HepG2 (cell line): ENCODE results near the gene TMEM217. TPM values are rescaled to one million over a fixed set of nuclear protein-coding genes. Genes with fewer than 3 reads are reported as not detected.

Experiments used
- AKNA ChIP-seq: sonication (generic); formaldehyde crosslinking; IDR thresholded peaks from 2 replicates; pipeline ENCODE4 v1.4.0; 2020; ENCODE audit warnings: missing genetic modification reagents, borderline replicate concordance
- NFATC3 ChIP-seq: sonication (generic); formaldehyde crosslinking; IDR thresholded peaks from 2 replicates; pipeline ENCODE4 v1.5.1; 2020; ENCODE audit warnings: mild to moderate bottlenecking, missing genetic modification reagents
- SMAD9 ChIP-seq: sonication (generic); formaldehyde crosslinking; IDR thresholded peaks from 2 replicates; pipeline ENCODE4 v1.5.1; 2020; ENCODE audit warnings: mild to moderate bottlenecking, missing genetic modification reagents
- SPEN ChIP-seq: sonication (generic); formaldehyde crosslinking; IDR thresholded peaks from 2 replicates; pipeline ENCODE4 v1.5.1; 2020; ENCODE audit warnings: low read depth, mild to moderate bottlenecking, missing genetic modification reagents
- SRY ChIP-seq: sonication (generic); formaldehyde crosslinking; IDR thresholded peaks from 2 replicates; pipeline ENCODE4 v1.8.0; 2022; ENCODE audit warnings: mild to moderate bottlenecking, missing genetic modification reagents
- STAT5B ChIP-seq: sonication (generic); formaldehyde crosslinking; IDR thresholded peaks from 2 replicates; pipeline ENCODE4 v1.4.0; 2020; ENCODE audit warnings: missing genetic modification reagents
- TCF7 ChIP-seq: sonication (generic); IDR thresholded peaks from 2 replicates; pipeline ENCODE4 v1.6.1; 2016; ENCODE audit warnings: antibody characterized with exemption, low read depth
- TRIM24 ChIP-seq: sonication (generic); formaldehyde crosslinking; IDR thresholded peaks from 2 replicates; pipeline ENCODE4 v1.8.0; 2022; ENCODE audit warnings: mild to moderate bottlenecking, missing genetic modification reagents
- ZNF264 ChIP-seq: sonication (generic); formaldehyde crosslinking; IDR thresholded peaks from 2 replicates; pipeline ENCODE4 v1.4.0; 2020; ENCODE audit warnings: missing genetic modification reagents
- ZNF503 ChIP-seq: sonication (generic); formaldehyde crosslinking; IDR thresholded peaks from 2 replicates; pipeline ENCODE4 v1.4.0; 2020; ENCODE audit warnings: missing genetic modification reagents
- ZNF530 ChIP-seq: sonication (generic); formaldehyde crosslinking; IDR thresholded peaks from 2 replicates; pipeline ENCODE4 v1.5.0; 2020; ENCODE audit warnings: low read depth, mild to moderate bottlenecking, missing genetic modification reagents
- ZNF607 ChIP-seq: sonication (generic); formaldehyde crosslinking; IDR thresholded peaks from 2 replicates; pipeline ENCODE4 v1.5.1; 2020; ENCODE audit warnings: missing genetic modification reagents, mild to moderate bottlenecking, borderline replicate concordance
- ZNF766 ChIP-seq: sonication (generic); formaldehyde crosslinking; IDR thresholded peaks from 2 replicates; pipeline ENCODE4 v1.5.0; 2020; ENCODE audit warnings: missing genetic modification reagents, borderline replicate concordance
- ZNF768 ChIP-seq: sonication (generic); formaldehyde crosslinking; IDR thresholded peaks from 2 replicates; pipeline ENCODE4 v1.4.0; 2020; ENCODE audit warnings: missing genetic modification reagents
- polyA plus RNA-seq, 8 experiments: library from polyadenylated mRNA; depleted of rRNA in 3 of 8; stranded (reverse) in 7 of 8; unstranded in 1 of 8; fragments of >200 nt; fragmentation: Illumina TruSeq in 4 of 8; extraction: Trizol in 4 of 8; gene quantifications; 2 replicates each; pipeline versions ENCODE4 v1.2.1 to v1.2.3, GENCODE V29; 2011 to 2016; ENCODE audit warnings: low read depth in 4 of 8, missing spikeins in 1 of 8, mixed read lengths in 1 of 8; ENCODE audit not compliant: insufficient read depth in 1 of 8
- total RNA-seq, 5 experiments: library from RNA; depleted of rRNA; stranded (reverse); fragments of >200 nt; fragmentation: Illumina TruSeq; extraction: Trizol; gene quantifications; 2 replicates each; pipeline ENCODE4 v1.2.3, GENCODE V29; 2016; ENCODE audit warnings: low read depth in 1 of 5
- TF ChIP-seq, protein P1 (sequence below): sonication (generic); formaldehyde crosslinking; IDR thresholded peaks from 2 replicates; pipeline ENCODE4 v1.8.0; 2022; ENCODE audit warnings: missing genetic modification reagents, mild to moderate bottlenecking, moderate library complexity, borderline replicate concordance
- TF ChIP-seq, protein P2 (sequence below): sonication (generic); formaldehyde crosslinking; IDR thresholded peaks from 2 replicates; pipeline ENCODE4 v1.5.0; 2020; ENCODE audit warnings: mild to moderate bottlenecking, missing genetic modification reagents

The TMEM217 gene
- total and polyA plus RNA-seq, 2 of the 13 experiments (the other 11 are each of a cell fraction or from before 2014, with no cell fraction given), result 2.3 to 3.4 TPM

GRCh38 chr6:37170273-37171200, 87.4 kb downstream of the TMEM217 start (continued):
- TF ChIP-seq ZNF503 (no peak), NFATC3 (CRISPR knock-in tag) (no peak; the same call in 1 of the 2 replicates), SRY (CRISPR knock-in tag) (0 out of 2 replicates have a peak, but pooled peaks have one; percentile 22), ZNF264 (CRISPR knock-in tag) (no peak), AKNA (CRISPR knock-in tag) (no peak), SPEN (CRISPR knock-in tag) (no peak; the same call in 1 of the 2 replicates), SMAD9 (CRISPR knock-in tag) (0 out of 2 replicates have a peak, but pooled peaks have one; percentile 67), ZNF768 (CRISPR knock-in tag) (peak; percentile 49; the same call in 1 of the 2 replicates), TRIM24 (no peak), STAT5B (CRISPR knock-in tag) (no peak), TCF7 (no peak), ZNF766 (CRISPR knock-in tag) (peak; percentile 88; the same call in 1 of the 2 replicates), ZNF607 (CRISPR knock-in tag) (peak; percentile 53; the same call in 1 of the 2 replicates), ZNF530 (CRISPR knock-in tag) (no peak)
- TF ChIP-seq, protein P1, sequence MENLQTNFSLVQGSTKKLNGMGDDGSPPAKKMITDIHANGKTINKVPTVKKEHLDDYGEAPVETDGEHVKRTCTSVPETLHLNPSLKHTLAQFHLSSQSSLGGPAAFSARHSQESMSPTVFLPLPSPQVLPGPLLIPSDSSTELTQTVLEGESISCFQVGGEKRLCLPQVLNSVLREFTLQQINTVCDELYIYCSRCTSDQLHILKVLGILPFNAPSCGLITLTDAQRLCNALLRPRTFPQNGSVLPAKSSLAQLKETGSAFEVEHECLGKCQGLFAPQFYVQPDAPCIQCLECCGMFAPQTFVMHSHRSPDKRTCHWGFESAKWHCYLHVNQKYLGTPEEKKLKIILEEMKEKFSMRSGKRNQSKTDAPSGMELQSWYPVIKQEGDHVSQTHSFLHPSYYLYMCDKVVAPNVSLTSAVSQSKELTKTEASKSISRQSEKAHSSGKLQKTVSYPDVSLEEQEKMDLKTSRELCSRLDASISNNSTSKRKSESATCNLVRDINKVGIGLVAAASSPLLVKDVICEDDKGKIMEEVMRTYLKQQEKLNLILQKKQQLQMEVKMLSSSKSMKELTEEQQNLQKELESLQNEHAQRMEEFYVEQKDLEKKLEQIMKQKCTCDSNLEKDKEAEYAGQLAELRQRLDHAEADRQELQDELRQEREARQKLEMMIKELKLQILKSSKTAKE (CRISPR knock-in tag), result no peak; the same call in 1 of the 2 replicates
- TF ChIP-seq, protein P2, sequence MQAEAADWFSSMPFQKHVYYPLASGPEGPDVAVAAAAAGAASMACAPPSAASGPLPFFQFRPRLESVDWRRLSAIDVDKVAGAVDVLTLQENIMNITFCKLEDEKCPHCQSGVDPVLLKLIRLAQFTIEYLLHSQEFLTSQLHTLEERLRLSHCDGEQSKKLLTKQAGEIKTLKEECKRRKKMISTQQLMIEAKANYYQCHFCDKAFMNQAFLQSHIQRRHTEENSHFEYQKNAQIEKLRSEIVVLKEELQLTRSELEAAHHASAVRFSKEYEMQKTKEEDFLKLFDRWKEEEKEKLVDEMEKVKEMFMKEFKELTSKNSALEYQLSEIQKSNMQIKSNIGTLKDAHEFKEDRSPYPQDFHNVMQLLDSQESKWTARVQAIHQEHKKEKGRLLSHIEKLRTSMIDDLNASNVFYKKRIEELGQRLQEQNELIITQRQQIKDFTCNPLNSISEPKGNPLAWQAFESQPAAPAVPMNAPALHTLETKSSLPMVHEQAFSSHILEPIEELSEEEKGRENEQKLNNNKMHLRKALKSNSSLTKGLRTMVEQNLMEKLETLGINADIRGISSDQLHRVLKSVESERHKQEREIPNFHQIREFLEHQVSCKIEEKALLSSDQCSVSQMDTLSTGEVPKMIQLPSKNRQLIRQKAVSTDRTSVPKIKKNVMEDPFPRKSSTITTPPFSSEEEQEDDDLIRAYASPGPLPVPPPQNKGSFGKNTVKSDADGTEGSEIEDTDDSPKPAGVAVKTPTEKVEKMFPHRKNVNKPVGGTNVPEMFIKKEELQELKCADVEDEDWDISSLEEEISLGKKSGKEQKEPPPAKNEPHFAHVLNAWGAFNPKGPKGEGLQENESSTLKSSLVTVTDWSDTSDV (CRISPR knock-in tag), result no peak; the same call in 1 of the 2 replicates
